Gastrocnemius medialis (tissue), 4 donors: Measurements from ENCODE around the gene CTTNBP2NL. TPM values are rescaled to one million over a fixed set of nuclear protein-coding genes. Genes with fewer than 3 reads are reported as not detected.
A peak's percentile ranks its signal among the peaks of the same experiment; 100 is the strongest.
"Not testable (repeated sequence)": the region's sequence is repeated elsewhere in the genome, so short reads cannot be mapped to it uniquely, and the experiment has no call there.

Source experiments
- ATAC-seq, 2 donors: fragments of 150-250 bp; one replicate each; pipeline ENCODE4 v1.9.1; 2016
- DNase-seq, 2 donors: peaks; one replicate each; pipeline ENCODE4 v3.0.0-alpha.2; 2019
- H3K27ac ChIP-seq, 4 donors: fragments of 200-600 bp; sonication (generic); 1 replicate in 1 of 4; 2 replicates in 3 of 4; pipeline ENCODE4 v1.5.1; 2016 to 2018; ENCODE audit warnings: mild to moderate bottlenecking in 2 of 4, moderate library complexity in 1 of 4
- H3K27me3 ChIP-seq, 3 donors: fragments of 200-600 bp; sonication (generic) in 2 of 3; 1 replicate in 1 of 3; 2 replicates in 2 of 3; pipeline versions ENCODE4 v1.5.1 to v1.6.0; 2016 to 2019; ENCODE audit warnings: mild to moderate bottlenecking in 1 of 3, moderate library complexity in 1 of 3
- H3K36me3 ChIP-seq, 2 donors: fragments of 200-600 bp; sonication (generic) in 1 of 2; one replicate each; pipeline ENCODE4 v1.5.1; 2017 to 2018
- H3K4me1 ChIP-seq, 2 donors: fragments of 200-600 bp; sonication (generic) in 1 of 2; one replicate each; pipeline ENCODE4 v1.5.1; 2016 to 2017; ENCODE audit warnings: mild to moderate bottlenecking in 2 of 2
- H3K4me3 ChIP-seq, 4 donors: fragments of 200-600 bp; sonication (generic) in 3 of 4; 1 replicate in 1 of 4; 2 replicates in 3 of 4; pipeline ENCODE4 v1.5.1; 2016 to 2019; ENCODE audit warnings: mild to moderate bottlenecking in 2 of 4
- H3K9me3 ChIP-seq, 3 donors: fragments of 200-600 bp; sonication (generic) in 2 of 3; 1 replicate in 1 of 3; 2 replicates in 2 of 3; pipeline ENCODE4 v1.5.1; 2016 to 2019
- CTCF ChIP-seq, 5 experiments: fragments of 450-650 bp in 3 of 5; fragments of 200-600 bp in 2 of 5; sonication (generic) in 2 of 5; IDR thresholded peaks in 4 of 5; conservative IDR thresholded peaks in 1 of 5; 1 replicate in 4 of 5; 2 replicates in 1 of 5; pipeline ENCODE4 v1.5.1; 2016 to 2019; ENCODE audit warnings: antibody characterized with exemption in 5 of 5, mild to moderate bottlenecking in 3 of 5, moderate library complexity in 3 of 5
- POLR2A ChIP-seq, 2 donors: fragments of 450-650 bp; IDR thresholded peaks; one replicate each; pipeline ENCODE4 v1.6.1; 2017; ENCODE audit warnings: antibody characterized with exemption in 2 of 2, mild to moderate bottlenecking in 2 of 2, moderate library complexity in 2 of 2
- in situ Hi-C, 4 donors: fragments of 200-750 bp; cut with MboI; loops; one replicate each; pipeline versions ENCODE4 v1.15.0 to v1.8.0; 2017; ENCODE audit warnings: low sequenced_read_pairs in 4 of 4
- intact Hi-C: fragments of 100-400 bp; cut with DNase I; formaldehyde crosslinking; loops from one replicate; pipeline ENCODE4 v1.15.1; 2023; ENCODE audit warnings: low total_unique reads
- total RNA-seq, 4 donors: library from RNA; depleted of rRNA; stranded (reverse); fragments of >200 nt; gene quantifications; one replicate each; pipeline versions ENCODE4 v1.1.0 to v1.2.3, GENCODE V29; 2016

CTTNBP2NL gene
- total RNA-seq, 4 donors from 2014 or later: 2.6 to 7.2 (median 3.9) TPM

- H3K36me3 ChIP-seq: no peaks in the 10 kb centered on the region
- intact Hi-C loops (loop anchor here (1.0 to 2.0 kb wide), 2 partner anchors 77 to 317 kb away; partner anchors contain the start of gene RHOC), in situ Hi-C loops (loop anchor here (5.0 to 25.0 kb wide), 6 partner anchors 73 to 323 kb away; partner anchors contain the start of genes RHOC (in 4 of the 4), PPM1J (in 2 of the 4), CAPZA1 (in 1 of the 4) and ST7L (in 1 of the 4))
- no peaks in the 10 kb centered on the region for H3K9me3 ChIP-seq
- H3K27ac ChIP-seq: peak overlapping the region in 1 of 4 donors; percentile 80
- H3K27me3 ChIP-seq: no peaks in the 10 kb centered on the region
- DNase-seq (no peak), ATAC-seq (no peak)
- peak in 1 of 2 donors; percentile 5 for TF ChIP-seq POLR2A (IDR thresholded peaks at IDR 0.05)
- TF ChIP-seq CTCF (IDR thresholded peaks at IDR 0.05 in 4 of 5, conservative IDR thresholded peaks at IDR 0.05 in 1 of 5): no peak
- H3K4me3 ChIP-seq: no peak overlapping the region
- H3K4me1 ChIP-seq: peaks cover 12% of the 10 kb centered on the region in 2 donors
These were observed 6.3 kb upstream of the CTTNBP2NL start for GRCh38 chr1:112389689-112390088.

GRCh38 chr1:112390335-112390734 lies 5.7 kb upstream of the CTTNBP2NL start:
- not testable (repeated sequence) for H3K27me3 ChIP-seq, H3K9me3 ChIP-seq, DNase-seq, H3K36me3 ChIP-seq, ATAC-seq
- H3K4me3 ChIP-seq: peak overlapping the region; percentile 39 to 64 (median 49)
- peaks cover 17 to 18% of the 10 kb centered on the region in 2 donors for H3K4me1 ChIP-seq
- intact Hi-C loops (loop anchor here (1.0 to 2.0 kb wide), 2 partner anchors 76 to 316 kb away; partner anchors contain the start of gene RHOC), in situ Hi-C loops (loop anchor here (5.0 to 25.0 kb wide), 6 partner anchors 72 to 322 kb away; partner anchors contain the start of genes RHOC (in 4 of the 4), PPM1J (in 2 of the 4), CAPZA1 (in 1 of the 4) and ST7L (in 1 of the 4))
- H3K27ac ChIP-seq: peak overlapping the region in 1 of 4 donors; percentile 80

GRCh38 chr1:112390775-112391602 lies 5.0 kb upstream of the CTTNBP2NL start:
- in situ Hi-C loops: loop anchor here (5.0 to 25.0 kb wide), 6 partner anchors 71 to 321 kb away; partner anchors contain the start of genes RHOC (in 4 of the 4), PPM1J (in 2 of the 4), CAPZA1 (in 1 of the 4) and ST7L (in 1 of the 4)
- intact Hi-C loops: loop anchor here (1.0 to 2.0 kb wide), 2 partner anchors 75 to 316 kb away; partner anchors contain the start of gene RHOC
- H3K9me3 ChIP-seq: no peaks in the 10 kb centered on the region
- H3K27me3 ChIP-seq: no peaks in the 10 kb centered on the region
- peak overlapping the region; percentile 58 to 91 (median 80) for H3K27ac ChIP-seq
- peak; percentile 92 for ATAC-seq
- peak overlapping the region; percentile 39 to 64 (median 49) for H3K4me3 ChIP-seq
- TF ChIP-seq CTCF (IDR thresholded peaks at IDR 0.05 in 4 of 5, conservative IDR thresholded peaks at IDR 0.05 in 1 of 5) (peak; percentile 88 to 93 (median 91)), POLR2A (IDR thresholded peaks at IDR 0.05) (peak in 1 of 2 donors; percentile 22)
- H3K36me3 ChIP-seq: no peaks in the 10 kb centered on the region
- H3K4me1 ChIP-seq: peaks cover 20% of the 10 kb centered on the region in 2 donors
- DNase-seq: peak; percentile 70 to 84

- intact Hi-C loops (loop anchor here (2.0 kb wide), 1 partner anchor 315 kb away; the partner anchor contains the start of gene RHOC), in situ Hi-C loops (loop anchor here (5.0 to 25.0 kb wide), 6 partner anchors 71 to 321 kb away; partner anchors contain the start of genes RHOC (in 4 of the 4), PPM1J (in 2 of the 4), CAPZA1 (in 1 of the 4) and ST7L (in 1 of the 4))
- Histone ChIP-seq H3K36me3 (no peaks in the 10 kb centered on the region), H3K4me3 (peak overlapping the region in 2 of 4 donors; percentile 47 to 51), H3K27me3 (no peaks in the 10 kb centered on the region), H3K9me3 (no peaks in the 10 kb centered on the region), H3K27ac (peak overlapping the region; percentile 58 to 91 (median 80)), H3K4me1 (peaks cover 20 to 21% of the 10 kb centered on the region in 2 donors)
- no peak for TF ChIP-seq CTCF (IDR thresholded peaks at IDR 0.05 in 4 of 5, conservative IDR thresholded peaks at IDR 0.05 in 1 of 5)
- TF ChIP-seq POLR2A (IDR thresholded peaks at IDR 0.05): no peak
- DNase-seq: no peak
- no peak for ATAC-seq
These were observed 4.4 kb upstream of the CTTNBP2NL start for GRCh38 chr1:112391603-112391940.
